Small intestine (tissue), 7 donors: Measurements from ENCODE around the gene C3. TPM values are rescaled to one million over a fixed set of nuclear protein-coding genes. Genes with fewer than 3 reads are reported as not detected.

ENCODE experiments used
- DNase-seq, 2 donors: peaks; one replicate each; pipeline versions ENCODE4 v3.0.0 to v3.0.0-alpha.2; 2013
- FAIRE-seq: peaks from 2 replicates; lab custom pipeline; 2012; peaks lifted over from hg19 to GRCh38; lab: Jason Lieb, UNC
- H3K27ac ChIP-seq, 3 donors: one replicate each; pipeline ENCODE4 v1.5.1; 2013; ENCODE audit warnings: low read length in 2 of 3, mild to moderate bottlenecking in 2 of 3, control low read depth in 1 of 3, inconsistent platforms in 1 of 3, low read depth in 1 of 3, moderate library complexity in 1 of 3
- H3K27me3 ChIP-seq, 3 donors: one replicate each; pipeline ENCODE4 v1.6.1; 2013; ENCODE audit warnings: low read length in 3 of 3, inconsistent platforms in 1 of 3; ENCODE audit not compliant: control insufficient read depth in 3 of 3, insufficient read depth in 3 of 3
- H3K36me3 ChIP-seq, 3 donors: one replicate each; pipeline ENCODE4 v1.6.1; 2013; ENCODE audit warnings: low read length in 3 of 3, inconsistent platforms in 1 of 3, low read depth in 1 of 3, mild to moderate bottlenecking in 1 of 3, moderate library complexity in 1 of 3; ENCODE audit not compliant: control insufficient read depth in 3 of 3, insufficient read depth in 2 of 3
- H3K4me1 ChIP-seq, 3 donors: one replicate each; pipeline ENCODE4 v1.6.1; 2013; ENCODE audit warnings: low read length in 2 of 3, inconsistent platforms in 1 of 3, low read depth in 1 of 3, mild to moderate bottlenecking in 1 of 3, moderate library complexity in 1 of 3; ENCODE audit not compliant: control insufficient read depth in 3 of 3, insufficient read depth in 2 of 3
- H3K4me3 ChIP-seq, 3 donors: one replicate each; pipeline ENCODE4 v1.5.1; 2013; ENCODE audit warnings: low read length in 3 of 3, control low read depth in 1 of 3, inconsistent platforms in 1 of 3, low read depth in 1 of 3, mild to moderate bottlenecking in 1 of 3, moderate library complexity in 1 of 3
- H3K9me3 ChIP-seq, 2 donors: one replicate each; pipeline ENCODE4 v1.6.1; 2013; ENCODE audit warnings: low read depth in 1 of 2, low read length in 1 of 2; ENCODE audit not compliant: control insufficient read depth in 2 of 2, insufficient read depth in 1 of 2
- WGBS, 3 donors: extraction: QIAGEN DNeasy Blood & Tissue Kit; methylation state at CpG; one replicate each; pipeline ENCODE4 v1.1.7; 2013; 5-methylcytosine and 5-hydroxymethylcytosine counted together
- polyA plus RNA-seq, 4 donors: library from polyadenylated mRNA; stranded (reverse) in 3 of 4; unstranded in 1 of 4; fragments of 200-250 nt in 3 of 4; fragments of 120-200 nt in 1 of 4; gene quantifications; one replicate each; pipeline versions ENCODE4 v1.2.1 to v1.2.3, GENCODE V29; 2013
- donor health status: healthy with polysubstance abuse.
- donor health status: control.
- donor health status: control.
- donor health status: Bipolar disorder and iron deficiency.
- donor health status: healthy.

C3 gene
- polyA plus RNA-seq, 4 donors: 9.5 to 552 (median 63.2) TPM

- DNase-seq (no peak), FAIRE-seq (no peak)
- H3K36me3 ChIP-seq: no peaks in the 10 kb centered on the region
These were observed 14.4 kb downstream of the C3 start for GRCh38 chr19:6705931-6706632.

DNA sequence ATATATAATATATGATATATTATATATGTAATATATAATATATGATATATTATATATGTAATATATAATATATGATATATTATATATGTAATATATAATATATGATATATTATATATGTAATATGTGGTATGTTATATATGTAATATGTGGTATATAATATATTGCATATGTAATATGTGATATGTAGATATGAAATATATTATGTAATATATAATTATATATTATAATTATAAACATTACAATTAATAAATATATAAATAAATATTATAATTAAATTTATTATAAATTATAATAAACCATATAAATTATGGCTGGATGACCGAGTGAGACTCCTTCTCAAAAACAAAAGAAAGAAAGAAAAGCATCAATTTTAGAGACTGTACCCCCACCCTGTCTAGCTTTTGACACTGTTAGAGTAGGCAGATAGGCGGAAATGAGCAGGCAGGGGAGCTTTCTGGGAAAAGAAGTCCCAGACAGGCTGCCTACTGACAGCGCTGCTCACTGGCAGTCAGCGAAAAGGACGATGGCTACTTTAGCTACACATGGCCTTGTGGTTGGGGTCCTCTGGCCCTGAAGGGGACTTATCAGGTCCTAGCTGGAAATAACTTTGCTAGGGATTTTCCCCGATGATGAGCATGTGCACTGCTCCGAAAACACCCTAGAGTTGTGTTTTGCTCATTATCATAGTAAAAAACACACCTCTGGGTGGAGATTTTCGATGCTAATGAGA is 19.7 kb downstream of the C3 start:
- Histone ChIP-seq H3K9me3 (no peaks in the 10 kb centered on the region), H3K27ac (no peak overlapping the region), H3K36me3 (peaks cover 0 to 3% (median 0%) of the 10 kb centered on the region in 3 donors), H3K4me1 (no peaks in the 10 kb centered on the region), H3K4me3 (no peak overlapping the region), H3K27me3 (no peaks in the 10 kb centered on the region)
- FAIRE-seq: peak; percentile 100
- DNase-seq: no peak
- 90 to 92% (median 90%) methylated on average over 8 of the region's 8 CpGs for WGBS, 3 donors

More at GRCh38 chr19:6705931-6706632, 14.4 kb downstream of the C3 start:
- Histone ChIP-seq H3K27me3 (peaks cover 0 to 20% (median 0%) of the 10 kb centered on the region in 3 donors), H3K27ac (no peak overlapping the region), H3K4me1 (no peaks in the 10 kb centered on the region), H3K4me3 (no peak overlapping the region), H3K9me3 (no peaks in the 10 kb centered on the region)
- WGBS, 3 donors: 80 to 85% (median 81%) methylated on average over 11 of the region's 11 CpGs

DNA sequence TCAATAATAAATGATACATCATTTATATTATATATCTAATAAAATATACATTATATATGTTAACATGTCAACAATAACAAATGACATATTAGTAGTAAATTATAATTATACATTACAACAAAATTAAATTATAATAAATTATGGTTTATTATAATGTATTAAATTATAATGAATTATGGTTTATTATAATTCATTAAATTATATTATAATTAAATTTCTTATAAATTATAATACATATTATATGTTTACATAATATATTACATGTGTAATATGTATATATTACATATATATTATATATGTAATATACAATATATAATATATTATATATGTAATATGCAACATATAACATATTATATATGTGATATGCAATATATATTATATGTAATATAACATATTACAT is 20.5 kb downstream of the C3 start:
- FAIRE-seq (no peak), DNase-seq (no peak)
- no peaks in the 10 kb centered on the region for H3K9me3 ChIP-seq
- H3K27ac ChIP-seq: no peak overlapping the region
- H3K27me3 ChIP-seq: no peaks in the 10 kb centered on the region
- peaks cover 0 to 3% (median 0%) of the 10 kb centered on the region in 3 donors for H3K36me3 ChIP-seq
- H3K4me1 ChIP-seq: no peaks in the 10 kb centered on the region
- H3K4me3 ChIP-seq: no peak overlapping the region

GRCh38 chr19:6697291-6697690 is 23.2 kb downstream of the C3 start:
- 71 to 81% (median 77%) methylated on average over 13 of the region's 13 CpGs for WGBS, 3 donors
- H3K36me3 ChIP-seq: peaks cover 0 to 6% (median 0%) of the 10 kb centered on the region in 3 donors
- no peaks in the 10 kb centered on the region for H3K9me3 ChIP-seq
- no peak overlapping the region for H3K4me3 ChIP-seq
- H3K27ac ChIP-seq: no peak overlapping the region
- no peaks in the 10 kb centered on the region for H3K27me3 ChIP-seq
- DNase-seq: no peak
- H3K4me1 ChIP-seq: no peaks in the 10 kb centered on the region
- FAIRE-seq: no peak

GRCh38 chr19:6696239-6696820 is 24.1 kb downstream of the C3 start:
- Histone ChIP-seq H3K27me3 (no peaks in the 10 kb centered on the region), H3K9me3 (no peaks in the 10 kb centered on the region), H3K27ac (no peak overlapping the region), H3K4me1 (no peaks in the 10 kb centered on the region), H3K4me3 (no peak overlapping the region), H3K36me3 (peaks cover 0 to 6% (median 0%) of the 10 kb centered on the region in 3 donors)
- 79 to 81% (median 81%) methylated on average over 17 to 18 of the region's 18 CpGs for WGBS, 3 donors
- FAIRE-seq (no peak), DNase-seq (no peak)

GRCh38 chr19:6694147-6694815 is 26.2 kb downstream of the C3 start:
- Histone ChIP-seq H3K27ac (no peak overlapping the region), H3K27me3 (no peaks in the 10 kb centered on the region), H3K4me1 (no peaks in the 10 kb centered on the region), H3K4me3 (no peak overlapping the region), H3K9me3 (no peaks in the 10 kb centered on the region), H3K36me3 (peaks cover 0 to 6% (median 0%) of the 10 kb centered on the region in 3 donors)
- FAIRE-seq (no peak), DNase-seq (no peak)
- WGBS, 3 donors: 95 to 98% (median 96%) methylated on average over 22 to 25 of the region's 25 CpGs

- H3K36me3 ChIP-seq: peaks cover 0 to 6% (median 0%) of the 10 kb centered on the region in 3 donors
- no peaks in the 10 kb centered on the region for H3K9me3 ChIP-seq
- DNase-seq (no peak), FAIRE-seq (no peak)
- no peaks in the 10 kb centered on the region for H3K4me1 ChIP-seq
- 74 to 80% (median 76%) methylated on average over 6 to 7 of the region's 7 CpGs for WGBS, 3 donors
- no peak overlapping the region for H3K27ac ChIP-seq
- no peaks in the 10 kb centered on the region for H3K27me3 ChIP-seq
- no peak overlapping the region for H3K4me3 ChIP-seq
These were observed 26.8 kb downstream of the C3 start for GRCh38 chr19:6693681-6694080.

DNA sequence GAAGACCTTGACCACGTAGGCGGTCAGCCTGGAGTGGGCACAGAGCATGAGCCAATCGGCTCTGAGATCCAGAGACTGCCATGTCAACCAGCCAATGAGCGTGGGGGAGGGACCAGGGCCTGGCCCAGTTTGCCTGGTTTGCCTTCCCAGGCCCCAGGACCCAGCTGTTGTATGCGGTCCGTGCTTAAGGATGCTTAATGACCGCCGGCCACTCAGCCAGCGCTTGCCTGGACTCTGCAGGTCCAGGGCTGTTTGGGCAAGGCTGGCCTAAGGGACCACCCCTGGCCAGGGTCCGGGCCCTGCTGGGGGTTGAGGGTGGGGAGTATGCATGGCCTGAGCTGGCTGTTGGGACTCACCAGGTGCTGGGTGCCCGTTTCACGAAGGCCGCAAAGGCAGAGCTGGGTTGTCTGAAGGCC is 27.4 kb downstream of the C3 start:
- FAIRE-seq: no peak
- no peak for DNase-seq
- WGBS, 3 donors: 89 to 97% (median 90%) methylated on average over 13 of the region's 13 CpGs

More for the DNA sequence above, 27.4 kb downstream of the C3 start:
- H3K27me3 ChIP-seq: no peaks in the 10 kb centered on the region
- peaks cover 0 to 6% (median 0%) of the 10 kb centered on the region in 3 donors for H3K36me3 ChIP-seq
- no peaks in the 10 kb centered on the region for H3K9me3 ChIP-seq
- H3K27ac ChIP-seq: no peak overlapping the region
- no peak overlapping the region for H3K4me3 ChIP-seq
- no peaks in the 10 kb centered on the region for H3K4me1 ChIP-seq
